SK-N-SH (cell line): Measurements from ENCODE around the gene SETD5. TPM values are rescaled to one million over a fixed set of nuclear protein-coding genes. Genes with fewer than 3 reads are reported as not detected.

Experiments used
- CTCF ChIA-PET: fragments of 300-600, 350-600 bp; formaldehyde crosslinking; extraction: SDS; loops from one replicate; lab custom pipeline; 2021; lab: Yijun Ruan, JAX
- POLR2A ChIA-PET: fragments of 350-600 bp; sonication (Branson Sonifier 250); formaldehyde crosslinking; extraction: SDS; loops from one replicate; lab custom pipeline; 2020; ENCODE audit warnings: antibody characterized with exemption, inconsistent platforms; lab: Yijun Ruan, JAX
- DNase-seq: peaks from one replicate; pipeline ENCODE4 v3.0.0; 2012
- H2AFZ ChIP-seq: fragments of 200-600 bp; sonication (generic); 2 replicates; pipeline ENCODE4 v1.8.1; 2016; ENCODE audit warnings: antibody characterized with exemption, mild to moderate bottlenecking, low read depth
- H3F3A ChIP-seq: fragments of 200-600 bp; sonication (generic); replicated peaks from 2 replicates; pipeline ENCODE3; 2016; ENCODE audit warnings: antibody characterized with exemption, mild to moderate bottlenecking; ENCODE audit not compliant: insufficient read depth
- H3K27ac ChIP-seq, 2 experiments: fragments of 200-500 bp in 1 of 2; fragments of 200-600 bp in 1 of 2; sonication (Bioruptor generic) in 1 of 2; sonication (generic), shearing (Covaris generic) in 1 of 2; 2 replicates each; pipeline versions ENCODE4 v1.5.1 to v1.6.1; 2014 to 2016; ENCODE audit warnings: low read depth in 2 of 2, inconsistent platforms in 1 of 2, low read length in 1 of 2, mild to moderate bottlenecking in 1 of 2, mixed read lengths in 1 of 2
- H3K27me3 ChIP-seq: fragments of 200-600 bp; sonication (generic), shearing (Covaris generic); 2 replicates; pipeline ENCODE4 v1.6.1; 2016; ENCODE audit warnings: mixed run types; ENCODE audit not compliant: insufficient read depth
- H3K36me3 ChIP-seq, 2 experiments: fragments of 200-500 bp in 1 of 2; fragments of 200-600 bp in 1 of 2; sonication (Bioruptor generic) in 1 of 2; sonication (generic) in 1 of 2; replicated peaks in 1 of 2; 2 replicates each; pipeline versions ENCODE3 to v1.5.1; 2014 to 2016; ENCODE audit warnings: low read length in 1 of 2, mild to moderate bottlenecking in 1 of 2; ENCODE audit not compliant: insufficient read depth in 2 of 2, control insufficient read depth in 1 of 2
- H3K4me1 ChIP-seq, 2 experiments: fragments of 200-500 bp in 1 of 2; fragments of 200-600 bp in 1 of 2; sonication (Bioruptor generic) in 1 of 2; sonication (generic), shearing (Covaris generic) in 1 of 2; 2 replicates each; pipeline versions ENCODE4 v1.5.1 to v1.6.1; 2014 to 2016; ENCODE audit warnings: low read depth in 1 of 2, low read length in 1 of 2, mixed run types in 1 of 2; ENCODE audit not compliant: insufficient read depth in 2 of 2, control insufficient read depth in 1 of 2
- H3K4me2 ChIP-seq: fragments of 200-600 bp; sonication (generic), shearing (Covaris generic); 2 replicates; pipeline ENCODE4 v1.6.1; 2017; ENCODE audit warnings: mixed run types
- H3K4me3 ChIP-seq, 2 experiments: fragments of 200-500 bp in 1 of 2; fragments of 200-600 bp in 1 of 2; sonication (Bioruptor generic) in 1 of 2; sonication (generic), shearing (Covaris generic) in 1 of 2; 2 replicates each; pipeline versions ENCODE4 v1.5.1 to v1.8.1; 2014 to 2016; ENCODE audit warnings: low read depth in 2 of 2, inconsistent platforms in 1 of 2, low read length in 1 of 2, mild to moderate bottlenecking in 1 of 2, mixed read lengths in 1 of 2, moderate library complexity in 1 of 2
- H3K79me2 ChIP-seq: fragments of 200-600 bp; sonication (generic); 2 replicates; pipeline ENCODE4 v1.8.1; 2017; ENCODE audit warnings: mild to moderate bottlenecking; ENCODE audit not compliant: insufficient read depth
- H3K9ac ChIP-seq: fragments of 200-600 bp; sonication (generic); 2 replicates; pipeline ENCODE4 v1.6.1; 2017; ENCODE audit warnings: mixed run types
- H3K9me2 ChIP-seq: fragments of 200-600 bp; sonication (generic); 2 replicates; pipeline ENCODE4 v1.6.1; 2017; ENCODE audit warnings: mixed run types
- H3K9me3 ChIP-seq: fragments of 200-600 bp; sonication (generic); 2 replicates; pipeline ENCODE4 v1.6.1; 2017; ENCODE audit warnings: mixed run types, mild to moderate bottlenecking, moderate library complexity
- H4K20me1 ChIP-seq: fragments of 200-600 bp; sonication (generic); 2 replicates; pipeline ENCODE4 v1.6.1; 2017; ENCODE audit warnings: mild to moderate bottlenecking, mixed run types; ENCODE audit not compliant: insufficient read depth
- RCOR1 ChIP-seq: fragments of 150-350 bp; IDR thresholded peaks from 2 replicates; pipeline ENCODE4 v1.6.1; 2017; ENCODE audit warnings: antibody characterized with exemption, low read length
- SIN3A ChIP-seq: IDR thresholded peaks from 2 replicates; pipeline ENCODE4 v1.6.1; 2012; ENCODE audit warnings: low read depth, mild to moderate bottlenecking, low read length, moderate library complexity, borderline replicate concordance
- WGBS: methylation state at CpG from one replicate; pipeline ENCODE4 v1.1.6; 2017; ENCODE audit warnings: low lambda C conversion rate; 5-methylcytosine and 5-hydroxymethylcytosine counted together
- polyA plus RNA-seq, 3 experiments: library from polyadenylated mRNA; depleted of rRNA; stranded (reverse); fragments of >200 nt; gene quantifications; 2 replicates each; pipeline ENCODE4 v1.2.3, GENCODE V29; 2012
- TF ChIP-seq, protein P1 (sequence below): IDR thresholded peaks from 2 replicates; pipeline ENCODE4; 2012
- TF ChIP-seq, protein P2 (sequence below): fragments of 150-350 bp; IDR thresholded peaks from 2 replicates; pipeline ENCODE4 v1.6.1; 2016; ENCODE audit warnings: mild to moderate bottlenecking, low read depth, low read length
- TF ChIP-seq, protein P3 (sequence below): fragments of 150-350 bp; IDR thresholded peaks from 2 replicates; pipeline ENCODE4 v1.6.1; 2017; ENCODE audit warnings: antibody characterized with exemption, low read length, low read depth, borderline replicate concordance

SETD5 gene
- polyA plus RNA-seq, 1 of the 3 experiments (the other 2 are of a cell fraction), result 32.3 TPM

- H3K9me2 ChIP-seq, result no peaks in the 10 kb centered on the region
- peaks cover 2 to 8% of the 10 kb centered on the region in 2 experiments for H3K36me3 ChIP-seq
- peaks cover 45 to 60% of the 10 kb centered on the region in 2 experiments for H3K4me1 ChIP-seq
- peaks cover 100% of the 10 kb centered on the region for H4K20me1 ChIP-seq
- H3K4me3 ChIP-seq, result 0 out of 4 replicates have a peak overlapping the region, but pooled peaks of 1 of the 2 experiments have one; percentile 2
- no peak overlapping the region for H3K9ac ChIP-seq
- ChIA-PET POLR2A (interaction anchor here (1.2 kb wide), 1 partner anchor 13 kb away, joined by 3 read pairs; no protein-coding TSS in a partner anchor), CTCF (interaction anchor here (0.6 to 3.2 kb wide), 5 partner anchors 13 to 99 kb away, joined by 3 to 26 read pairs (median 3); no protein-coding TSS in a partner anchor)
- 56% methylated on average over 1 of the region's 1 CpG for WGBS
- no peaks in the 10 kb centered on the region for H3K9me3 ChIP-seq
- TF ChIP-seq, protein P1, sequence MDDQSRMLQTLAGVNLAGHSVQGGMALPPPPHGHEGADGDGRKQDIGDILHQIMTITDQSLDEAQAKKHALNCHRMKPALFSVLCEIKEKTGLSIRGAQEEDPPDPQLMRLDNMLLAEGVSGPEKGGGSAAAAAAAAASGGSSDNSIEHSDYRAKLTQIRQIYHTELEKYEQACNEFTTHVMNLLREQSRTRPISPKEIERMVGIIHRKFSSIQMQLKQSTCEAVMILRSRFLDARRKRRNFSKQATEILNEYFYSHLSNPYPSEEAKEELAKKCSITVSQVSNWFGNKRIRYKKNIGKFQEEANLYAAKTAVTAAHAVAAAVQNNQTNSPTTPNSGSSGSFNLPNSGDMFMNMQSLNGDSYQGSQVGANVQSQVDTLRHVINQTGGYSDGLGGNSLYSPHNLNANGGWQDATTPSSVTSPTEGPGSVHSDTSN, result no peak
- TF ChIP-seq, protein P2, sequence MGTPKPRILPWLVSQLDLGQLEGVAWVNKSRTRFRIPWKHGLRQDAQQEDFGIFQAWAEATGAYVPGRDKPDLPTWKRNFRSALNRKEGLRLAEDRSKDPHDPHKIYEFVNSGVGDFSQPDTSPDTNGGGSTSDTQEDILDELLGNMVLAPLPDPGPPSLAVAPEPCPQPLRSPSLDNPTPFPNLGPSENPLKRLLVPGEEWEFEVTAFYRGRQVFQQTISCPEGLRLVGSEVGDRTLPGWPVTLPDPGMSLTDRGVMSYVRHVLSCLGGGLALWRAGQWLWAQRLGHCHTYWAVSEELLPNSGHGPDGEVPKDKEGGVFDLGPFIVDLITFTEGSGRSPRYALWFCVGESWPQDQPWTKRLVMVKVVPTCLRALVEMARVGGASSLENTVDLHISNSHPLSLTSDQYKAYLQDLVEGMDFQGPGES, result no peak
- TF ChIP-seq RCOR1, result no peak
- peak; percentile 20 for DNase-seq
- no peak overlapping the region for H3K4me2 ChIP-seq
- peaks cover 37% of the 10 kb centered on the region for H3F3A ChIP-seq
- no peaks in the 10 kb centered on the region for H3K27me3 ChIP-seq
- peak overlapping the region in 1 of 2 experiments; percentile 40; a peak in 1 of 4 replicates for H3K27ac ChIP-seq
- H3K79me2 ChIP-seq, result peaks cover 100% of the 10 kb centered on the region
- no peak overlapping the region for H2AFZ ChIP-seq
These were observed 7.3 kb downstream of the SETD5 start for GRCh38 chr3:9404680-9405079.

- Histone ChIP-seq H3K9me3 (no peaks in the 10 kb centered on the region), H3K9me2 (no peaks in the 10 kb centered on the region), H3K79me2 (peaks cover 100% of the 10 kb centered on the region), H3K4me3 (no peak overlapping the region), H3K4me2 (no peak overlapping the region), H3K27ac (no peak overlapping the region; a peak in 1 of 4 replicates), H2AFZ (no peak overlapping the region), H3K4me1 (peaks cover 42 to 52% of the 10 kb centered on the region in 2 experiments), H3K36me3 (peaks cover 4 to 19% of the 10 kb centered on the region in 2 experiments), H3K27me3 (no peaks in the 10 kb centered on the region), H3K9ac (no peak overlapping the region), H4K20me1 (peaks cover 100% of the 10 kb centered on the region), H3F3A (peaks cover 35% of the 10 kb centered on the region)
- WGBS, result 85% methylated on average over 3 of the region's 3 CpGs
- no peak for TF ChIP-seq SIN3A
- TF ChIP-seq, protein P3, sequence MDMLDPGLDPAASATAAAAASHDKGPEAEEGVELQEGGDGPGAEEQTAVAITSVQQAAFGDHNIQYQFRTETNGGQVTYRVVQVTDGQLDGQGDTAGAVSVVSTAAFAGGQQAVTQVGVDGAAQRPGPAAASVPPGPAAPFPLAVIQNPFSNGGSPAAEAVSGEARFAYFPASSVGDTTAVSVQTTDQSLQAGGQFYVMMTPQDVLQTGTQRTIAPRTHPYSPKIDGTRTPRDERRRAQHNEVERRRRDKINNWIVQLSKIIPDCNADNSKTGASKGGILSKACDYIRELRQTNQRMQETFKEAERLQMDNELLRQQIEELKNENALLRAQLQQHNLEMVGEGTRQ, result no peak
- DNase-seq, result no peak
- POLR2A ChIA-PET, result interaction anchor here (0.7 kb wide), 1 partner anchor 9 kb away, joined by 3 read pairs; no protein-coding TSS in a partner anchor
- CTCF ChIA-PET, result interaction anchor here (3.2 kb wide), 1 partner anchor 17 kb away, joined by 26 read pairs; no protein-coding TSS in a partner anchor
These were observed 8.3 kb downstream of the SETD5 start for GRCh38 chr3:9405756-9406155.
